Ishikawa (cell line): Measurements from ENCODE around the gene DNAJC5.

Experiments
- CEBPB ChIP-seq: IDR thresholded peaks from 2 replicates; pipeline ENCODE4 v1.6.1; 2012
- CREB1 ChIP-seq: IDR thresholded peaks from 2 replicates; pipeline ENCODE4 v1.6.1; 2012; ENCODE audit warnings: low read depth
- EGR1 ChIP-seq: IDR thresholded peaks from 2 replicates; pipeline ENCODE4 v1.6.1; 2012
- EP300 ChIP-seq: IDR thresholded peaks from 2 replicates; pipeline ENCODE4 v1.6.1; 2012; ENCODE audit warnings: borderline replicate concordance
- FOXM1 ChIP-seq: IDR thresholded peaks from 2 replicates; pipeline ENCODE4 v1.6.1; 2012; ENCODE audit warnings: low read depth, borderline replicate concordance
- MAX ChIP-seq: IDR thresholded peaks from 2 replicates; pipeline ENCODE4 v1.6.1; 2012
- NFIC ChIP-seq: IDR thresholded peaks from 2 replicates; pipeline ENCODE4 v1.6.1; 2012
- RAD21 ChIP-seq: IDR thresholded peaks from 2 replicates; pipeline ENCODE4 v1.6.1; 2012; ENCODE audit warnings: low read depth
- REST ChIP-seq: IDR thresholded peaks from 2 replicates; pipeline ENCODE4 v1.6.1; 2012; ENCODE audit warnings: low read depth, mild to moderate bottlenecking
- TAF1 ChIP-seq: IDR thresholded peaks from 2 replicates; pipeline ENCODE4 v1.6.1; 2012; ENCODE audit warnings: low read depth, mild to moderate bottlenecking
- TCF12 ChIP-seq: IDR thresholded peaks from 2 replicates; pipeline ENCODE4 v1.6.1; 2012; ENCODE audit warnings: low read depth
- TEAD4 ChIP-seq: IDR thresholded peaks from 2 replicates; pipeline ENCODE4 v1.6.1; 2012
- USF1 ChIP-seq: IDR thresholded peaks from 2 replicates; pipeline ENCODE4 v1.6.1; 2012
- YY1 ChIP-seq: IDR thresholded peaks from 2 replicates; pipeline ENCODE4 v1.6.1; 2012; ENCODE audit warnings: low read depth
- ZBTB7A ChIP-seq: IDR thresholded peaks from 2 replicates; pipeline ENCODE4 v1.6.1; 2012; ENCODE audit warnings: low read depth

DNAJC5 gene

GRCh38 chr20:63908008-63908682 lies 13.2 kb downstream of the DNAJC5 start:
- TF ChIP-seq REST, result no peak

GRCh38 chr20:63911176-63911575 lies 16.2 kb downstream of the DNAJC5 start:
- TF ChIP-seq MAX, result no peak
- TF ChIP-seq TEAD4, result no peak
- TF ChIP-seq RAD21, result no peak
- TF ChIP-seq EP300, result no peak
- TF ChIP-seq REST, result no peak

GRCh38 chr20:63913768-63914167 lies 18.8 kb downstream of the DNAJC5 start:
- TF ChIP-seq ZBTB7A, result no peak
- no peak for TF ChIP-seq YY1
- no peak for TF ChIP-seq REST
- TF ChIP-seq CEBPB, result no peak
- no peak for TF ChIP-seq TAF1

- TF ChIP-seq FOXM1 (no peak), NFIC (no peak), USF1 (no peak), TEAD4 (no peak), CREB1 (no peak), EP300 (no peak), YY1 (no peak), TCF12 (no peak), REST (no peak), ZBTB7A (no peak), MAX (no peak), TAF1 (no peak), EGR1 (no peak), CEBPB (no peak), RAD21 (no peak)
Observed at GRCh38 chr20:63915471-63915870, 20.5 kb downstream of the DNAJC5 start.
